Activated CD8-positive, alpha-beta T cell treated with anti-CD3 and anti-CD28 coated beads, Interleukin-2, amount 10 ng/mL, durations not matched to agents 7 days and 5 days (primary cell): ENCODE results near the gene E2F1. TPM values are rescaled to one million over a fixed set of nuclear protein-coding genes. Genes with fewer than 3 reads are reported as not detected.

Experiments used
- ATAC-seq: fragments of 150-1000 bp; cut with Tn5 transposase; one replicate; pipeline ENCODE4 v1.10.0; 2021; ENCODE audit warnings: moderate library complexity
- CTCF ChIA-PET: fragments of 350-600 bp; sonication (Branson Sonifier 250); formaldehyde crosslinking; loops from one replicate; lab custom pipeline; 2021; ENCODE audit warnings: antibody characterized with exemption; lab: Charles Lee
- POLR2A ChIA-PET: fragments of 350-600 bp; sonication (Branson Sonifier 250); formaldehyde crosslinking; loops from one replicate; lab custom pipeline; 2021; ENCODE audit warnings: antibody characterized with exemption; lab: Charles Lee
- DNase-seq: peaks from one replicate; pipeline ENCODE4 v3.0.0-alpha.2; 2020
- H3K27ac Mint-ChIP-seq: one replicate; pipeline ENCODE4 v1.8.0; 2021; ENCODE audit warnings: mild to moderate bottlenecking, mixed read lengths
- H3K27me3 Mint-ChIP-seq: one replicate; pipeline ENCODE4 v1.8.0; 2021; ENCODE audit warnings: low read depth, mixed read lengths
- H3K36me3 Mint-ChIP-seq: one replicate; pipeline ENCODE4 v1.8.0; 2021; ENCODE audit warnings: low read depth, mixed read lengths
- H3K4me1 Mint-ChIP-seq: one replicate; pipeline ENCODE4 v1.8.0; 2021; ENCODE audit warnings: low read depth, mixed read lengths
- H3K4me3 Mint-ChIP-seq: one replicate; pipeline ENCODE4 v1.8.0; 2021; ENCODE audit warnings: mild to moderate bottlenecking, mixed read lengths
- H3K9me3 Mint-ChIP-seq: one replicate; pipeline ENCODE4 v1.8.0; 2022; ENCODE audit warnings: mixed read lengths; ENCODE audit not compliant: insufficient read depth
- total RNA-seq, 2 experiments: library from RNA; stranded (reverse); gene quantifications; one replicate each; pipeline ENCODE4 v1.2.3, GENCODE V29; 2021

Gene E2F1
- total RNA-seq, 2 experiments from 2014 or later = 74.5 to 80.8 TPM

- no peaks in the 10 kb centered on the region for H3K27me3 Mint-ChIP-seq
- no peaks in the 10 kb centered on the region for H3K9me3 Mint-ChIP-seq
- CTCF ChIA-PET = interaction anchor here (1.8 kb wide), 1 partner anchor 56 kb away, joined by 5 read pairs; the partner anchor contains the start of gene ZNF341
- ATAC-seq (no peak), DNase-seq (no peak)
- H3K27ac Mint-ChIP-seq = peak overlapping the region; percentile 76
- no peak overlapping the region for H3K4me3 Mint-ChIP-seq
- H3K4me1 Mint-ChIP-seq = peaks cover 72% of the 10 kb centered on the region
- H3K36me3 Mint-ChIP-seq = peaks cover 62% of the 10 kb centered on the region
- POLR2A ChIA-PET = interaction anchor here (1.0 to 2.8 kb wide), 4 partner anchors 8 to 44 kb away, joined by 4 to 13 read pairs (median 4); partner anchors contain the start of genes ACTL10 and PXMP4
Observed at GRCh38 chr20:33676121-33676520, 10.1 kb downstream of the E2F1 start.

GRCh38 chr20:33675136-33675959 lies 10.8 kb downstream of the E2F1 start:
- H3K27me3 Mint-ChIP-seq = no peaks in the 10 kb centered on the region
- peaks cover 55% of the 10 kb centered on the region for H3K36me3 Mint-ChIP-seq
- no peak for ATAC-seq
- peaks cover 64% of the 10 kb centered on the region for H3K4me1 Mint-ChIP-seq
- no peak for DNase-seq
- no peaks in the 10 kb centered on the region for H3K9me3 Mint-ChIP-seq
- ChIA-PET POLR2A (interaction anchor here (1.0 to 4.0 kb wide), 5 partner anchors 8 to 45 kb away, joined by 4 to 25 read pairs (median 5); partner anchors contain the start of genes ACTL10, C20orf144 and PXMP4), CTCF (interaction anchor here (1.8 kb wide), 1 partner anchor 57 kb away, joined by 5 read pairs; the partner anchor contains the start of gene ZNF341)
- H3K27ac Mint-ChIP-seq = peak overlapping the region; percentile 76
- H3K4me3 Mint-ChIP-seq = peak overlapping the region; percentile 49

- Mint-ChIP-seq H3K36me3 (peaks cover 53% of the 10 kb centered on the region), H3K4me3 (peak within 1 kb of the TSS; percentile 77), H3K4me1 (peaks cover 60% of the 10 kb centered on the region), H3K27ac (peak within 1 kb of the TSS; percentile 78), H3K27me3 (no peaks in the 10 kb centered on the region), H3K9me3 (no peaks in the 10 kb centered on the region)
- ChIA-PET CTCF (interaction anchor here (1.8 kb wide), 1 partner anchor 57 kb away, joined by 5 read pairs; the partner anchor contains the start of gene ZNF341), POLR2A (interaction anchor here (1.3 to 4.0 kb wide), 4 partner anchors 8 to 45 kb away, joined by 4 to 25 read pairs (median 9); partner anchors contain the start of genes ACTL10, C20orf144 and PXMP4)
- ATAC-seq = peak; percentile 85
- peak; percentile 73 for DNase-seq
Observed at GRCh38 chr20:33674294-33675135, 11.7 kb downstream of the E2F1 start, which contains the start of gene NECAB3. Gene NECAB3, minus strand, starts transcription at chr20:33674428. Its CDS starts 76 bp downstream, at chr20:33674352.

- ChIA-PET POLR2A (interaction anchor here (2.8 to 4.0 kb wide), 2 partner anchors 10 to 11 kb away, joined by 13 to 25 read pairs; partner anchors contain the start of gene C20orf144), CTCF (no interaction called here)
- Mint-ChIP-seq H3K9me3 (no peaks in the 10 kb centered on the region), H3K36me3 (peaks cover 48% of the 10 kb centered on the region), H3K27ac (peak overlapping the region; percentile 78), H3K4me1 (peaks cover 55% of the 10 kb centered on the region), H3K27me3 (no peaks in the 10 kb centered on the region), H3K4me3 (peak overlapping the region; percentile 77)
- ATAC-seq (peak; percentile 1), DNase-seq (no peak)
Observed at GRCh38 chr20:33673410-33674293, 12.5 kb downstream of the E2F1 start.

GRCh38 chr20:33673114-33673409 lies 13.1 kb downstream of the E2F1 start:
- H3K27ac Mint-ChIP-seq = peak overlapping the region; percentile 68
- H3K4me1 Mint-ChIP-seq = peaks cover 55% of the 10 kb centered on the region
- DNase-seq (no peak), ATAC-seq (no peak)
- no peaks in the 10 kb centered on the region for H3K9me3 Mint-ChIP-seq
- H3K36me3 Mint-ChIP-seq = peaks cover 47% of the 10 kb centered on the region
- CTCF ChIA-PET = no interaction called here
- H3K4me3 Mint-ChIP-seq = peak overlapping the region; percentile 77
- POLR2A ChIA-PET = interaction anchor here (0.9 to 4.0 kb wide), 2 partner anchors 9 to 47 kb away, joined by 4 to 25 read pairs; partner anchors contain the start of genes C20orf144 and PXMP4
- no peaks in the 10 kb centered on the region for H3K27me3 Mint-ChIP-seq

- H3K36me3 Mint-ChIP-seq = peaks cover 42% of the 10 kb centered on the region
- H3K27ac Mint-ChIP-seq = peak overlapping the region; percentile 68
- ATAC-seq (no peak), DNase-seq (no peak)
- peak overlapping the region; percentile 77 for H3K4me3 Mint-ChIP-seq
- H3K9me3 Mint-ChIP-seq = no peaks in the 10 kb centered on the region
- peaks cover 56% of the 10 kb centered on the region for H3K4me1 Mint-ChIP-seq
- POLR2A ChIA-PET = interaction anchor here (0.9 to 10.3 kb wide), 4 partner anchors 8 to 48 kb away, joined by 3 to 148 read pairs (median 14); partner anchors contain the start of genes C20orf144, E2F1 and PXMP4
- H3K27me3 Mint-ChIP-seq = no peaks in the 10 kb centered on the region
- CTCF ChIA-PET = no interaction called here
Observed at GRCh38 chr20:33672426-33673113, 13.6 kb downstream of the E2F1 start.

GRCh38 chr20:33671573-33672288 lies 14.5 kb downstream of the E2F1 start:
- H3K27me3 Mint-ChIP-seq = no peaks in the 10 kb centered on the region
- peak overlapping the region; percentile 10 for H3K4me3 Mint-ChIP-seq
- POLR2A ChIA-PET = interaction anchor here (0.9 to 10.3 kb wide), 4 partner anchors 8 to 441 kb away, joined by 3 to 148 read pairs (median 14); partner anchors contain the start of genes C20orf144, E2F1 and EIF2S2
- H3K36me3 Mint-ChIP-seq = peaks cover 36% of the 10 kb centered on the region
- H3K27ac Mint-ChIP-seq = peak overlapping the region; percentile 51
- no peaks in the 10 kb centered on the region for H3K9me3 Mint-ChIP-seq
- H3K4me1 Mint-ChIP-seq = peaks cover 56% of the 10 kb centered on the region
- CTCF ChIA-PET = interaction anchor here (9.8 kb wide), 1 partner anchor 10 kb away, joined by 126 read pairs; no protein-coding TSS in a partner anchor
- ATAC-seq (no peak), DNase-seq (no peak)

GRCh38 chr20:33670715-33671499 lies 15.3 kb downstream of the E2F1 start:
- POLR2A ChIA-PET = interaction anchor here (0.9 to 10.3 kb wide), 2 partner anchors 12 to 442 kb away, joined by 3 to 148 read pairs; partner anchors contain the start of genes E2F1 and EIF2S2
- ATAC-seq = no peak
- H3K4me1 Mint-ChIP-seq = peaks cover 58% of the 10 kb centered on the region
- H3K27ac Mint-ChIP-seq = peak overlapping the region; percentile 20
- H3K4me3 Mint-ChIP-seq = no peak overlapping the region
- no peaks in the 10 kb centered on the region for H3K27me3 Mint-ChIP-seq
- peaks cover 28% of the 10 kb centered on the region for H3K36me3 Mint-ChIP-seq
- no peak for DNase-seq
- CTCF ChIA-PET = interaction anchor here (1.0 to 9.8 kb wide), 2 partner anchors 11 to 16 kb away, joined by 3 to 126 read pairs; no protein-coding TSS in a partner anchor
- no peaks in the 10 kb centered on the region for H3K9me3 Mint-ChIP-seq
